DOHH2 (cell line): Measurements from ENCODE around the gene CD248.

Experiments used
- CTCF ChIP-seq: fragments of 200-600 bp; sonication (generic); IDR thresholded peaks from one replicate; pipeline ENCODE4 v1.5.1; 2014; ENCODE audit warnings: antibody characterized with exemption, mild to moderate bottlenecking, low read depth, low read length; ENCODE audit not compliant: poor library complexity, severe bottlenecking
- EZH2phosphoT487 ChIP-seq: fragments of 200-600 bp; sonication (generic); IDR thresholded peaks from 2 replicates; pipeline ENCODE4 v1.6.1; 2017; ENCODE audit warnings: borderline replicate concordance, mild to moderate bottlenecking, antibody characterized with exemption, low read length, moderate library complexity, mixed read lengths

- TF ChIP-seq CTCF (no peak), EZH2phosphoT487 (no peak)
Observed at GRCh38 chr11:66312549-66313320, 4.1 kb downstream of the CD248 start.
